Endodermal cell (in vitro differentiated cells): ENCODE measurements around the gene TRERF1. TPM values are rescaled to one million over a fixed set of nuclear protein-coding genes. Genes with fewer than 3 reads are reported as not detected.

Experiments
- DNase-seq: peaks from one replicate; pipeline ENCODE4 v3.0.0-alpha.2; 2017
- H3K27ac ChIP-seq: 2 replicates; pipeline ENCODE4 v1.5.1; 2013; ENCODE audit warnings: mild to moderate bottlenecking, low read depth, low read length, moderate library complexity
- H3K27me3 ChIP-seq: 2 replicates; pipeline ENCODE4 v1.6.1; 2013; ENCODE audit warnings: mild to moderate bottlenecking, low read length, moderate library complexity; ENCODE audit not compliant: insufficient read depth, control insufficient read depth, poor library complexity, severe bottlenecking
- H3K36me3 ChIP-seq: 2 replicates; pipeline ENCODE4 v1.7.0; 2013; ENCODE audit warnings: mild to moderate bottlenecking, low read length, moderate library complexity; ENCODE audit not compliant: control insufficient read depth, insufficient read depth
- H3K4me1 ChIP-seq: one replicate; pipeline ENCODE4 v1.7.0; 2013; ENCODE audit warnings: low read length; ENCODE audit not compliant: control insufficient read depth, insufficient read depth
- H3K4me3 ChIP-seq: 2 replicates; pipeline ENCODE4 v1.5.1; 2013; ENCODE audit warnings: mild to moderate bottlenecking, low read length, moderate library complexity
- H3K9ac ChIP-seq: 2 replicates; pipeline ENCODE4 v1.6.1; 2013; ENCODE audit warnings: mild to moderate bottlenecking, low read length, moderate library complexity; ENCODE audit not compliant: poor library complexity, severe bottlenecking; ENCODE audit errors: extremely low read depth
- H3K9me3 ChIP-seq: 2 replicates; pipeline ENCODE4 v1.6.1; 2013; ENCODE audit warnings: mild to moderate bottlenecking, low read length, moderate library complexity; ENCODE audit not compliant: control insufficient read depth
- H3K27ac Mint-ChIP-seq: 2 replicates; pipeline ENCODE4 v1.8.0; 2020; ENCODE audit warnings: mixed read lengths
- H3K27me3 Mint-ChIP-seq: 2 replicates; pipeline ENCODE4 v1.8.0; 2021; ENCODE audit warnings: mild to moderate bottlenecking, mixed read lengths; ENCODE audit not compliant: insufficient read depth
- H3K36me3 Mint-ChIP-seq: 2 replicates; pipeline ENCODE4 v1.8.0; 2020; ENCODE audit warnings: low read depth, mixed read lengths
- H3K4me1 Mint-ChIP-seq: 2 replicates; pipeline ENCODE4 v1.8.0; 2020; ENCODE audit warnings: mixed read lengths
- H3K4me3 Mint-ChIP-seq: 2 replicates; pipeline ENCODE4 v1.8.0; 2020; ENCODE audit warnings: mild to moderate bottlenecking, moderate library complexity, mixed read lengths
- H3K9me3 Mint-ChIP-seq: 2 replicates; pipeline ENCODE4 v1.8.0; 2020; ENCODE audit warnings: mild to moderate bottlenecking, mixed read lengths
- CTCF ChIP-seq: fragments of 200-600 bp; sonication (generic); conservative IDR thresholded peaks from 2 replicates; pipeline ENCODE4 v1.5.0; 2021; ENCODE audit warnings: antibody characterized with exemption, mild to moderate bottlenecking
- WGBS, 2 experiments: methylation state at CpG; one replicate each; pipeline versions ENCODE4 v1.1.5 to v1.1.7; 2013; ENCODE audit warnings: missing lambda C conversion rate in 2 of 2, mixed read lengths in 1 of 2; ENCODE audit not compliant: insufficient coverage in 1 of 2, insufficient read length in 1 of 2; 5-methylcytosine and 5-hydroxymethylcytosine counted together
- total RNA-seq, 2 donors: library from RNA; stranded (reverse); fragmentation: NEBNext Ultra II Directional in 1 of 2; extraction: Animal tissue kit (Norgen Biotek cat#: 25700) in 1 of 2; gene quantifications; 2 replicates in 1 of 2; 3 replicates in 1 of 2; pipeline ENCODE4 v1.2.1, GENCODE V29; 2021

The TRERF1 gene
- total RNA-seq, 2 donors from 2014 or later = 4.7 to 5.3 TPM

DNA sequence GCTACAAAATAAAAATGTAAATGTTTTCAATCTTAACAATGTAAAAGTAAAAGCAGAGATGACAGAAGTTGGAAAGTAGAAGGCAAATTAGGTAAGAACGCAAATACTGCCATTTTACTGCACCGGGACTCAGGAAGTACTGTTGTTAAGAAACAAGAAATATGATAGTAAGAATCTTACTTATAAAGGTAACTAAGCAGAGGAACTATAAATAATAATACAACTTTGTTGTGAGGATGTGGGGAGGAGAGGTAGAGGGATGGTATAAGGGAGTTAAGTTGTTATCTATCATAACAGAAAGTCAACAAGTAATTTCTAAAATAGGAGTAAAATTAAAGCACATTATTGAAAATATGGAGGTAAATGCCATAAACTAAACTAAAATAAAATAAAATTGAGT lies 129.8 kb downstream of the TRERF1 start:
- no peak overlapping the region for H3K4me3 ChIP-seq
- Mint-ChIP-seq H3K27ac (no peak overlapping the region), H3K4me3 (no peak overlapping the region), H3K9me3 (peaks cover 6% of the 10 kb centered on the region), H3K27me3 (no peaks in the 10 kb centered on the region), H3K4me1 (peaks cover 3% of the 10 kb centered on the region), H3K36me3 (no peaks in the 10 kb centered on the region)
- H3K4me1 ChIP-seq = no peaks in the 10 kb centered on the region
- H3K9ac ChIP-seq = no peak overlapping the region
- TF ChIP-seq CTCF = no peak
- H3K9me3 ChIP-seq = no peaks in the 10 kb centered on the region
- 94% methylated on average over 2 of the region's 2 CpGs; no CpG with 5 or more reads in 1 of the 2 experiments for WGBS, 2 experiments
- DNase-seq = no peak
- H3K27ac ChIP-seq = no peak overlapping the region
- H3K36me3 ChIP-seq = no peaks in the 10 kb centered on the region
- H3K27me3 ChIP-seq = no peaks in the 10 kb centered on the region

DNA sequence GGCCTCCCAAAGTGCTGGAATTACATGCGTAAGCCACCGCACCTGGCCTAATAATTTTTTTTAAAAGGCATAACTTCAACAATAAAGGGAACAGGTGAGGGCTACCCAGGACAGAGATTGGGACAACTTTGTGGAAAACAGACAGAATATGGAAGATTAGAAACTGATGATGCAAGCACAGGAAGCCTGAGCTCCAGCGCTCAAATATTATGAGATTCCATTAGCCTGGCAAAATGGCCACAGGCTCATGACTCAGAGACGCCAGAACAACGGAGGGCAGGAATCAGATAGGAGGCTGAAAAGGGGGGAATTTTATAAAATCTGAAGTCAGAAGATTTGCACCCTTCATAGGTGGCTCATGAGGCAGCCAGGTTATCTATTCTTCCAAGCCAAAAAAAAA lies 131.0 kb downstream of the TRERF1 start:
- H3K27ac Mint-ChIP-seq = no peak overlapping the region
- Histone ChIP-seq H3K27me3 (no peaks in the 10 kb centered on the region), H3K36me3 (no peaks in the 10 kb centered on the region), H3K9me3 (no peaks in the 10 kb centered on the region), H3K9ac (no peak overlapping the region), H3K4me3 (no peak overlapping the region), H3K27ac (no peak overlapping the region), H3K4me1 (peaks cover 7% of the 10 kb centered on the region)
- no peak for DNase-seq
- TF ChIP-seq CTCF = no peak
- no peaks in the 10 kb centered on the region for H3K36me3 Mint-ChIP-seq
- WGBS, 2 experiments = 91 to 98% methylated on average over 5 of the region's 5 CpGs
- peaks cover 15% of the 10 kb centered on the region for H3K4me1 Mint-ChIP-seq
- H3K4me3 Mint-ChIP-seq = no peak overlapping the region
- H3K27me3 Mint-ChIP-seq = no peaks in the 10 kb centered on the region
- H3K9me3 Mint-ChIP-seq = peaks cover 8% of the 10 kb centered on the region

GRCh38 chr6:42318480-42318879 lies 133.2 kb downstream of the TRERF1 start:
- Histone ChIP-seq H3K36me3 (no peaks in the 10 kb centered on the region), H3K4me1 (peaks cover 9% of the 10 kb centered on the region), H3K9me3 (no peaks in the 10 kb centered on the region), H3K27me3 (no peaks in the 10 kb centered on the region), H3K27ac (no peak overlapping the region), H3K4me3 (no peak overlapping the region), H3K9ac (no peak overlapping the region)
- peaks cover 2% of the 10 kb centered on the region for H3K9me3 Mint-ChIP-seq
- H3K27ac Mint-ChIP-seq = no peak overlapping the region
- H3K36me3 Mint-ChIP-seq = no peaks in the 10 kb centered on the region
- TF ChIP-seq CTCF = no peak
- DNase-seq = no peak
- 86 to 97% methylated on average over 1 to 2 of the region's 2 CpGs for WGBS, 2 experiments
- no peak overlapping the region for H3K4me3 Mint-ChIP-seq
- no peaks in the 10 kb centered on the region for H3K27me3 Mint-ChIP-seq
- H3K4me1 Mint-ChIP-seq = peaks cover 28% of the 10 kb centered on the region
